ENCODE measurements around the gene WDR70. TPM values are rescaled to one million over a fixed set of nuclear protein-coding genes. Genes with fewer than 3 reads are reported as not detected.
"Not testable (repeated sequence)": the region's sequence is repeated elsewhere in the genome, so short reads cannot be mapped to it uniquely, and the experiment has no call there.

Gene WDR70
- total and polyA plus RNA-seq, 9 donors = 20.9 to 36.5 (median 31.4) TPM

DNA sequence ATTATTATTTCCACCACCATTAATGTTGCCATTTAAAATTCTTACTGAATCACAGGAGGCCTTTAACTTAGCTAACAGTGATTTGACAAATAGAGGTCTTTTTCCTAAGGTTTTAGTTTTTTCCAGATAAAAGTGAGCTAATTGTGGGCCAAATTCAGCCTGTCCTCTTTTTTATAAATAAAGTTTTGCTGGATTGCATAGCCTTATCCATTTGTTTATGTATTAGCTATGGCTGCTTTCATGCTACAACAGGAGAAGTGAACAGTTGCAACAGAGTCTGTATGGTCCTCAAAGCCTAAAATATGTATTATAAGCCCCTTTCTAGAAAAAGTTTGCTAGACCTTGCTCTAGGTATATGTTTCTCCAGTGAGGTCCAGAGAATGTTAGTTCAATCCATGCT is 288.3 kb downstream of the WDR70 start:
- Histone ChIP-seq H3K4me3 (no peak overlapping the region), H3K27me3 (no peaks in the 10 kb centered on the region), H3K36me3 (no peaks in the 10 kb centered on the region), H3K4me1 (ENCODE audit: insufficient read depth) (peaks cover 12% of the 10 kb centered on the region), H3K9me3 (no peaks in the 10 kb centered on the region), H3K27ac (no peak overlapping the region)
- no peak for DNase-seq
- intact Hi-C loops (cut with DNase I) = no loop called here
- TF ChIP-seq EP300 (IDR thresholded peaks at IDR 0.05) (no peak), POLR2A (IDR thresholded peaks at IDR 0.05) (no peak)
- TF ChIP-seq, protein P1, sequence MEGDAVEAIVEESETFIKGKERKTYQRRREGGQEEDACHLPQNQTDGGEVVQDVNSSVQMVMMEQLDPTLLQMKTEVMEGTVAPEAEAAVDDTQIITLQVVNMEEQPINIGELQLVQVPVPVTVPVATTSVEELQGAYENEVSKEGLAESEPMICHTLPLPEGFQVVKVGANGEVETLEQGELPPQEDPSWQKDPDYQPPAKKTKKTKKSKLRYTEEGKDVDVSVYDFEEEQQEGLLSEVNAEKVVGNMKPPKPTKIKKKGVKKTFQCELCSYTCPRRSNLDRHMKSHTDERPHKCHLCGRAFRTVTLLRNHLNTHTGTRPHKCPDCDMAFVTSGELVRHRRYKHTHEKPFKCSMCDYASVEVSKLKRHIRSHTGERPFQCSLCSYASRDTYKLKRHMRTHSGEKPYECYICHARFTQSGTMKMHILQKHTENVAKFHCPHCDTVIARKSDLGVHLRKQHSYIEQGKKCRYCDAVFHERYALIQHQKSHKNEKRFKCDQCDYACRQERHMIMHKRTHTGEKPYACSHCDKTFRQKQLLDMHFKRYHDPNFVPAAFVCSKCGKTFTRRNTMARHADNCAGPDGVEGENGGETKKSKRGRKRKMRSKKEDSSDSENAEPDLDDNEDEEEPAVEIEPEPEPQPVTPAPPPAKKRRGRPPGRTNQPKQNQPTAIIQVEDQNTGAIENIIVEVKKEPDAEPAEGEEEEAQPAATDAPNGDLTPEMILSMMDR (IDR thresholded peaks at IDR 0.05) = no peak

DNA sequence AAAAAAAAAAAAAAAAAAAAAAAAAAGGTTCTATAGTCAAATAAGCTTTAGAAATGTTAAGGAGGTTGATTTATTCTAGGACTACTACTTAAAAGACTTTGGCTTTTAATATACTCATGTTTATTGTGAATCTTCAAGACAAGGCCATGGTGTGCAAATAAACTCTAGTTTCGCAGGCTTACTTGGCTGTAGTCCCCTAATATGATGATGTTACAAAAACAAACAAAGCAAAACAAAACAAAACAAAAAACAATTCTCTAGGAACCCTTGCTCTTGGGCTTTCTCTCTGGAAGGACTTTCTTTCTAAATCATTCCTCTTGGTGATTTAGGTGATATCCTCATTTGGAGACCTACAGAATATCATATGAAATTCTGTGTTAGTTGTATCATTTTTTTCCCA is 288.7 kb downstream of the WDR70 start:
- intact Hi-C loops (cut with DNase I) = no loop called here
- Histone ChIP-seq H3K9me3 (no peaks in the 10 kb centered on the region), H3K36me3 (no peaks in the 10 kb centered on the region), H3K27me3 (no peaks in the 10 kb centered on the region), H3K4me3 (no peak overlapping the region), H3K4me1 (ENCODE audit: insufficient read depth) (peaks cover 12% of the 10 kb centered on the region), H3K27ac (no peak overlapping the region)
- no peak for DNase-seq
- TF ChIP-seq, protein P1 (IDR thresholded peaks at IDR 0.05) = no peak
- TF ChIP-seq POLR2A (IDR thresholded peaks at IDR 0.05) (no peak), EP300 (IDR thresholded peaks at IDR 0.05) (no peak)
- WGBS, 3 donors = 20 to 56% (median 33%) methylated on average over 1 of the region's 1 CpG

DNA sequence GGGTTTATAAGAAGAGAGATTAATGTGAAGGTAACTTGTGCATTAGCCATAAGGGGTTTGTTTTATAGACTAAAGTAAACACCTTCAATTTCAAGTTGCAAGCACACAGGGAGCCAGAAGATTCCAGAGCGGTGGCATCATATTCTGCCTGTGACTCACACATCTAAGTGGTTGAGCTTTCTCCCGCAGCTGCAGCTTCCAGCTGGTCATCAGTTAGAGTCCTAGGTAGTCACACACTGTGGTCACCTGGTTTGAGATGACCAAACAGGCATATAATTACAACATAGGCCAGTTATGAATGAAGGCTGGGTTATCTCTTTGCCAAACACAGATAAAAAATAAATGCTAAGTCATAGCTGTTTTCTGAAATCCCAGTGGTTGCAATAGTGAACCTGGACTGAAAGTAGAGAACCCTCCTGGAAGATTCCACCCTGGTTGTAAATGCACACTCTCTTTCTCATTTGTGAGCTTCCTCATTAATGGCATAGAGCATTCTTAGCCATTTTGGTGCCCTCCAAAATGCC is 289.5 kb downstream of the WDR70 start:
- Histone ChIP-seq H3K27ac (no peak overlapping the region), H3K27me3 (no peaks in the 10 kb centered on the region), H3K4me1 (ENCODE audit: insufficient read depth) (peaks cover 11% of the 10 kb centered on the region), H3K4me3 (no peak overlapping the region), H3K36me3 (no peaks in the 10 kb centered on the region), H3K9me3 (no peaks in the 10 kb centered on the region)
- 12 to 18% (median 16%) methylated on average over 2 of the region's 2 CpGs for WGBS, 3 donors
- DNase-seq = peak in 4 of 5 donors; percentile 27 to 44 (median 38)
- intact Hi-C loops (cut with DNase I) = no loop called here
- TF ChIP-seq EP300 (IDR thresholded peaks at IDR 0.05) (no peak), POLR2A (IDR thresholded peaks at IDR 0.05) (no peak)
- TF ChIP-seq, protein P1 (IDR thresholded peaks at IDR 0.05) = no peak

DNA sequence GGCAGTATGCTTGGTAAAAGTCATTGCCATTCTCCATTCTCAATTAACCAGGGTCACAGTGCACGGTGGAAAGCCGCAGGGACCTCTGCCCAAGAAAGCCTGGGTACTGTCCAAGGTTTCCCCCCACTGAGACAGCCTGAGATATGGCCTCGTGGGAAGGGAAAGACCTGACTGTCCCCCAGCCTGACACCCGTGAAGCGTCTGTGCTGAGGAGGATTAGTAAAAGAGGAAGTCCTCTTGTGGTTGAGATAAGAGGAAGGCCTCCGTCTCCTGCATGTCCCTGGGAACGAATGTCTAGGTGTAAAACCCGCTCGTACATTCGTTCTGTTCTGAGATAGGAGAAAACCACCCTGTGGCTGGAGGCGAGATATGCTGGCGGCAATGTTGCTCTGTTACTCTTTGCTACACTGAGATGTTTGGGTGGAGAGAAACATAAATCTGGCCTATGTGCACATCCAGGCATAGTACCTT is 293.0 kb downstream of the WDR70 start:
- 10 to 38% (median 16%) methylated on average over 12 of the region's 12 CpGs for WGBS, 3 donors
- H3K4me3 ChIP-seq; H3K27me3 ChIP-seq; H3K36me3 ChIP-seq; intact Hi-C loops (cut with DNase I); H3K4me1 ChIP-seq (ENCODE audit: insufficient read depth); H3K9me3 ChIP-seq; H3K27ac ChIP-seq; DNase-seq: not testable (repeated sequence)

DNA sequence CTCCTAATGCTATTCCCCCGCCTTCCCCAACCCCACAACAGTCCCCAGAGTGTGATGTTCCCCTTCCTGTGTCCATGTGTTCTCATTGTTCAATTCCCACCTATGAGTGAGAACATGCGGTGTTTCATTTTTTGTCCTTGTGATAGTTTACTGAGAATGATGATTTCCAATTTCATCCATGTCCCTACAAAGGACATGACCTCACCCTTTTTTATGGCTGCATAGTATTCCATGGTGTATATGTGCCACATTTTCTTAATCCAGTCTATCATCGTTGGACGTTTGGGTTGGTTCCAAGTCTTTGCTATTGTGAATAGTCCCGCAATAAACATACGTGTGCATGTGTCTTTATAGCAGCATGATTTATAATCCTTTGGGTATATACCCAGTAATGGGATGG is 295.2 kb downstream of the WDR70 start:
- H3K27ac ChIP-seq; H3K4me3 ChIP-seq; H3K9me3 ChIP-seq; DNase-seq; H3K36me3 ChIP-seq; H3K27me3 ChIP-seq; intact Hi-C loops (cut with DNase I); H3K4me1 ChIP-seq (ENCODE audit: insufficient read depth): not testable (repeated sequence)
- 95 to 99% (median 95%) methylated on average over 6 of the region's 6 CpGs for WGBS, 3 donors

DNA sequence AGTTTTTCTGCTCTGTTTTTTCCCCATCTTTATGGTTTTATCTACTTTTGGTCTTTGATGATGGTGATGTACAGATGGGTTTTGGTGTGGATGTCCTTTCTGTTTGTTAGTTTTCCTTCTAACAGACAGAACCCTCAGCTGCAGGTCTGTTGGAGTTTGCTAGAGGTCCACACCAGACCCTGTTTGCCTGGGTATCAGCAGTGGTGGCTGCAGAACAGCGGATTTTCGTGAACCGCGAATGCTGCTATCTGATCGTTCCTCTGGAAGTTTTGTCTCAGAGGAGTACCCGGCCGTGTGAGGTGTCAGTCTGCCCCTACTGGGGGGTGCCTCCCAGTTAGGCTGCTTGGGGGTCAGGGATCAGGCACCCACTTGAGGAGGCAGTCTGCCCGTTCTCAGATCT is 300.2 kb downstream of the WDR70 start:
- intact Hi-C loops (cut with DNase I); DNase-seq; H3K9me3 ChIP-seq; H3K4me3 ChIP-seq; H3K27me3 ChIP-seq; H3K4me1 ChIP-seq (ENCODE audit: insufficient read depth); H3K27ac ChIP-seq; H3K36me3 ChIP-seq: not testable (repeated sequence)
- 98 to 99% (median 98%) methylated on average over 8 of the region's 8 CpGs for WGBS, 3 donors

DNA sequence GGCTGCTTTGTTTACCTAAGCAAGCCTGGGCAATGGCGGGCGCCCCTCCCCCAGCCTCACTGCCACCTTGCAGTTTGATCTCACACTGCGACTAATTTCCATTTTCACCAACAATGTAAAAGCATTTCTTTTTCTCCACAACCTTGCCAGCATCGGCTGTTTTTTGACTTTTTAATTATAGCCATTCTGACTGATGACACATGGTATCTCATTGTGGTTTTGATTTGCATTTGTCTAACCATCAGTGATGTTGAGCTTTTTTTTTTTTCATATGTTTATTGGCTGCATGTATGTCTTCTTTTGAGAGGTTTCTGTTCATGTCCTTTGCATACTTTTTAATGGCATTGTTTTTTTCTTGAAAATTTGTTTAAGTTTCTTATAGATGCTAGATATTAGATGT is 300.8 kb downstream of the WDR70 start:
- H3K9me3 ChIP-seq; DNase-seq; H3K36me3 ChIP-seq; H3K27me3 ChIP-seq; intact Hi-C loops (cut with DNase I); H3K4me1 ChIP-seq (ENCODE audit: insufficient read depth); H3K27ac ChIP-seq; H3K4me3 ChIP-seq: not testable (repeated sequence)
- WGBS, 3 donors = 97 to 98% (median 97%) methylated on average over 4 of the region's 4 CpGs

All from ovary (tissue), 9 donors.